HCEC 1CT (cell line): Measurements from ENCODE around the gene ZNF335.
A peak's percentile ranks its signal among the peaks of the same experiment; 100 is the strongest.
"Not testable (repeated sequence)": the region's sequence is repeated elsewhere in the genome, so short reads cannot be mapped to it uniquely, and the experiment has no call there.

Source experiments
- DNase-seq: peaks from one replicate; pipeline ENCODE4 v3.0.0-alpha.2; 2017

ZNF335 gene

DNA sequence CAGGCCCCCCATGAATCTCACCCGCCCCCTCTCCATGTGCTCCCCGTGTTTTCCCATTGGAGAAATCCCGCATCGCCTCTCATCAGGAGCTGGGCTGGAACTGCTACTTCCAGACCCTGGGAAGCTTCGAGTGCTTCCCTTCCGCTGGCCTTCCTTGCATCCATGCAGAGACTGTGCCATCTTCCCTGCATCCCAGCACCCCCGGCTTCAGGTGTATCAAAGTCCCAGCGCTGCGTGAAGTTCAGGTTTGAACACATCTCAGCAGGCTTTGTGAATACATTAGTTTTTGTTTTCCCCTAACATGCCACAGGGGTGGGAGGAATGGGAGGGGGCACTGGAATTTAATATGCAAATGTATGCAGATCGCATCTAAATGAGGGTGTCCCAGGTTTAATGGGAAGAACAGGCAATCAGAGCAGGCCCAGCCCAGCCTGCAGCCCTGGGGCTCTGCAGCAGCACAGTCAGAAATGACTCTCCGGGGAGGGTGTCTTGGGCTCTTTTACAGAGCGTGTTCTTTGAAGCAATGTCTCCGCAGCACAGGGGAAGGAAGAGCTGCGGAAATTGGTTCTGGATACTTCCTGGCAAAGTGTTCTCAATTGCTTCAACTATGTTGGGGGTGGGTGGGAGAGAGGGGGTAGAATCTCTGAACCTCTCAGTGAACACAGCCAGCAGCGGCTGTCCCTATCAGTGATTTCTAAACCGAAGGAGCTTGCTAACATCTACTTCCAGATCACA lies 28.4 kb upstream of the ZNF335 start:
- no peak for DNase-seq

- no peak for DNase-seq
Observed at GRCh38 chr20:45999557-46000261, 27.7 kb upstream of the ZNF335 start.

- no peak for DNase-seq
Observed at GRCh38 chr20:45998761-45999160, 26.8 kb upstream of the ZNF335 start.

- no peak for DNase-seq
Observed at GRCh38 chr20:45998337-45998736, 26.3 kb upstream of the ZNF335 start.

DNA sequence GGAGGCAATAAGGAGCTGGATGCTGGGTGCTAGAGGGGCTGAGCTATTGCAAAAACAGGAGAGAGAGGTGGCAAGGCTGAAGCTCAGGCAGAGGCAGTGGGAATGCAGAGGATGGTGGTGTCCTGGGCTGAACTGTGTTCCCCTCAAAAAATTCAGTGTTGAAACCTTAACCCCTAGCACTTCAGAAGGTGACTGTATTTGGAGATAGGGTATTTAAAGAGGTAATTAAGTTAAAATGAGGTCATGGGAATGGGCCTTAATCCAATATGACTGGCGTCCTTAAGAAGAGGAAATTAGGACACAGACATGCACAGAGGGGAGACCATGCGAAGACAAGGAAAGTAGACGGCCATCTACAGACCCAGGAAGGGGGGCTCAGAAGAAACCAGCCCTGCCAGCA lies 25.2 kb upstream of the ZNF335 start:
- DNase-seq = no peak

GRCh38 chr20:45995495-45996097 lies 23.6 kb upstream of the ZNF335 start:
- DNase-seq = not testable (repeated sequence)

GRCh38 chr20:45994761-45995493 lies 22.9 kb upstream of the ZNF335 start:
- no peak for DNase-seq

DNA sequence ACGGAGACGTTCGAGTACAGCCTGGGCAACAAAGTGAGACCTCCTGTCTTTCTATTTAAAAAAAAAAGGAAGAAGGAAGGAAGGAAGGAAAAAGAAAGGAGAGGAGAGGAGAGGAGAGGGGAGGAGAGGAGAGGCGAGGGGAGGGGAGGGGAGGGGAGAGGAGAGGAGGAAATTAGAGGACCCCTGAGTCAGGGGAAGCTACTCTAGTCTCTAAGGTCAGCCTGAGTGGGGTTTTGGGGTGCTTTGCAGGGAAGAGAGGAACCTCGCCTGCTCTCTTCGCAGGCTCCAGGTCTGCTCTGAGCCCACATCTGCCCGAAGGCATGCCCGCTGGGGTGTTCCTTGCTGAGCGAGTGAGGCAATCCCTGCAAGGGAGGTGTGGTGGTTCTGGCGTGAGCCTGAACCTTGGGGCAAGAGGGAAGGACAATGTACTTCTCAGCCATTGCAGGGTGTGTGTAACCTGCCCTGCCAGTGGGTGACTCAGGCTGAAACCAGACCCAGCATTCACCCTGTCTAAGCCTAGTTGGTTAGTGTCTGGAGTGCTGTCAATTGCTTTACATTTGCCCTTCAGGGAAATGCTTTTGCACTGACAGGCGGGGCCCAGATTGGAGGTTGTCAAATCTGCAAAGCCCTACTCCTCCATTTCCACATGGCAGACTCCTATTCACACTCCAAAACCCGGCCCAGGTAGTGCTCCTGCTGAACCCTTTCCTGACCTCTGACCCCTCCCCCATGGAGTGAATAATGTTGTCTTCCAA lies 21.4 kb upstream of the ZNF335 start:
- DNase-seq = no peak

GRCh38 chr20:45991616-45992015 lies 19.6 kb upstream of the ZNF335 start:
- no peak for DNase-seq

GRCh38 chr20:45988830-45989229 lies 16.8 kb upstream of the ZNF335 start:
- not testable (repeated sequence) for DNase-seq

GRCh38 chr20:45987108-45987780 lies 15.2 kb upstream of the ZNF335 start:
- DNase-seq = peak; percentile 40

DNA sequence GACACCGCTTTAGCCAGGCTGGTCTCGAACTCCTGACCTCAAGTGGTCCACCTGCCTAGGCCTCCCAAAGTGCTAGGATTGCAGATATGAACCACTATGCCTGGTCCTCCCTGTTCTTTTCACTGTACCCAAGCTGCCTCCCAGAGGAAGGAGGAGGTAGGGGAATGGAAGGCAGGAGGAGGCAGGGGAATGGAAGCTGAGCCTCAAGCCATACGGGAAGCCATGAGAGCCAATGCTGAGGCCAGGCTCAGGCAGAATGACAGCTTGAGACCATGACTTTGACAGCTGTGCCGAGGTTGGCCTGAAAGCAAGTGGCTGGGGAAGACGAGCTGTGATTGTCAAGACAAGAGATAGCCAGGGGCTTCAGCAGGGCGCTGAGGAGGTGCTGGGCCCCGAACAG lies 13.6 kb upstream of the ZNF335 start:
- no peak for DNase-seq

DNA sequence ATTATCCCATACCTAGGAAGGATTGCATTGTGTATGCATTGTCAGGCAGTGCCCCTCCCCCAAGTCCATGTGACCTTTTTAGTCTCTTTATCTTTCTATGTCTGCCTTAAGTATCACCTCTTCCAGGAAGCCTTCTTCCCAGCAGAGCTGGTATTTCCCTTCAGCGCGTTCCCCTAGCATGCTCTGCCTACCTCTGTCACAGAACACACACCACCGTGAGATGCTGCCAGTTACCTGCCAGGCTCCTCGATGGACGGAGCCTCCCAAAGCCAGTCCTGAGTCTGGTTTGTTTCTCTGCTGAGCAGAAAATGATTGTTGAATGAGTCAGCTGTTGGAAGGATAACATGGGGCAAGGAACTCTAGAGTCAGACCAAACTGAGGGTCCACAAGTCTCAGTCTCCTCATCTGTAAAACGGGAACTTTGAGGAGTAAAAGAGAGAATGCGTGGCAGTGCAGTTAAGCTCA lies 11.3 kb upstream of the ZNF335 start:
- no peak for DNase-seq

DNA sequence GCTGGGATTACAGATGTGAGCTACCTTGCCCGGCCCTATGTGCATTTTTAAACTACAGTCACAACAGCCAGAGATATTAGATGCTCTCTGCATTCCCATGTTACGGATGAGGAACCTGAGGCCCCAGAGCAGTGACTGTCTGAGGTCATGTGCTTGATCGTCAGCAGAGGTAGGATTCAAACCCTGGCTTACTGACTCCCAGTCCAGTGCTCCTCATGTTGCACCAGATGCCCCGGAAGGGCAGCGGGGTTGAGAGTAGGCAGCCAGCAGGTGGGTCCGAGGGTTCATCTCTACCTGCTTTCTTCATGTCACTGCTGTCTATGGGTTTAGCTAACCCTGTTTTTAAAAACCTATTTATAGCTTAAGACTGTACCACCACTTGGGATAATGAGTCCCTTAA lies 9.3 kb upstream of the ZNF335 start:
- DNase-seq = no peak

- no peak for DNase-seq
Observed at GRCh38 chr20:45976086-45976485, 4.1 kb upstream of the ZNF335 start.

- no peak for DNase-seq
Observed at GRCh38 chr20:45975686-45976085, 3.7 kb upstream of the ZNF335 start.

GRCh38 chr20:45974896-45975565 lies 3.0 kb upstream of the ZNF335 start:
- no peak for DNase-seq

GRCh38 chr20:45972500-45973183 lies 639 bp upstream of the ZNF335 start:
- DNase-seq = peak; percentile 97

GRCh38 chr20:45971425-45971674 lies 653 bp downstream of the ZNF335 start:
- DNase-seq = no peak

GRCh38 chr20:45970646-45971424 lies 1.2 kb downstream of the ZNF335 start:
- no peak for DNase-seq
